Activated T-cell treated with anti-CD3 and anti-CD28 coated beads, Interleukin-2, amount 50 U/mL, for 72 hours (primary cell): ENCODE measurements around the gene HIPK4. TPM values are rescaled to one million over a fixed set of nuclear protein-coding genes. Genes with fewer than 3 reads are reported as not detected.

ENCODE experiments used
- ATAC-seq, 2 donors: fragments of 150-1000 bp; cut with Tn5 transposase; replicated peaks in 1 of 2; 2 replicates each; pipeline ENCODE4 v1.10.0; 2021; ENCODE audit warnings: moderate library complexity in 2 of 2, mild to moderate bottlenecking in 1 of 2
- DNase-seq, 2 donors: peaks; one replicate each; pipeline ENCODE4 v3.0.0; 2021 to 2022; ENCODE audit warnings: mixed read lengths in 1 of 2
- H3K27ac Mint-ChIP-seq: one replicate; pipeline ENCODE4 v1.8.0; 2022; ENCODE audit warnings: mild to moderate bottlenecking, moderate library complexity, mixed read lengths
- H3K27me3 Mint-ChIP-seq: one replicate; pipeline ENCODE4 v1.8.0; 2022; ENCODE audit warnings: low read depth, mixed read lengths
- H3K36me3 Mint-ChIP-seq, 2 donors: one replicate each; pipeline ENCODE4 v1.8.0; 2022; ENCODE audit warnings: mixed read lengths in 2 of 2, mild to moderate bottlenecking in 1 of 2; ENCODE audit not compliant: insufficient read depth in 2 of 2
- H3K4me1 Mint-ChIP-seq: one replicate; pipeline ENCODE4 v1.8.0; 2022; ENCODE audit warnings: low read depth, mixed read lengths
- H3K4me3 Mint-ChIP-seq, 2 donors: one replicate each; pipeline ENCODE4 v1.8.0; 2022; ENCODE audit warnings: mild to moderate bottlenecking in 2 of 2, mixed read lengths in 2 of 2, moderate library complexity in 2 of 2
- H3K9me3 Mint-ChIP-seq, 2 donors: one replicate each; pipeline ENCODE4 v1.8.0; 2022; ENCODE audit warnings: mixed read lengths in 2 of 2
- total RNA-seq, 2 donors: library from RNA; stranded (reverse); gene quantifications; one replicate each; pipeline ENCODE4 v1.2.3, GENCODE V29; 2022

HIPK4 gene
- total RNA-seq, 2 donors from 2014 or later: 0.12 TPM; not detected in 1

- Mint-ChIP-seq H3K9me3 (no peaks in the 10 kb centered on the region), H3K4me3 (no peak overlapping the region), H3K27me3 (no peaks in the 10 kb centered on the region), H3K27ac (no peak overlapping the region), H3K36me3 (no peaks in the 10 kb centered on the region), H3K4me1 (peaks cover 7% of the 10 kb centered on the region)
- no peak for ATAC-seq
- no peak for DNase-seq
These were observed 4.8 kb upstream of the HIPK4 start for GRCh38 chr19:40394816-40395210.

GRCh38 chr19:40393894-40394815, 4.2 kb upstream of the HIPK4 start:
- H3K4me1 Mint-ChIP-seq: peaks cover 3% of the 10 kb centered on the region
- no peaks in the 10 kb centered on the region for H3K27me3 Mint-ChIP-seq
- DNase-seq: no peak
- H3K4me3 Mint-ChIP-seq: no peak overlapping the region
- no peaks in the 10 kb centered on the region for H3K36me3 Mint-ChIP-seq
- H3K9me3 Mint-ChIP-seq: no peaks in the 10 kb centered on the region
- ATAC-seq: no peak
- no peak overlapping the region for H3K27ac Mint-ChIP-seq

- no peak for DNase-seq
- ATAC-seq: peak in 1 of 2 donors; percentile 22
- Mint-ChIP-seq H3K36me3 (no peaks in the 10 kb centered on the region), H3K27me3 (no peaks in the 10 kb centered on the region), H3K9me3 (no peaks in the 10 kb centered on the region), H3K4me3 (no peak overlapping the region), H3K27ac (no peak overlapping the region), H3K4me1 (no peaks in the 10 kb centered on the region)
These were observed 3.0 kb upstream of the HIPK4 start for GRCh38 chr19:40392894-40393517.

GRCh38 chr19:40392123-40392522, 2.1 kb upstream of the HIPK4 start:
- H3K27ac Mint-ChIP-seq: no peak overlapping the region
- H3K36me3 Mint-ChIP-seq: no peaks in the 10 kb centered on the region
- no peaks in the 10 kb centered on the region for H3K9me3 Mint-ChIP-seq

GRCh38 chr19:40389404-40390083, 437 bp downstream of the HIPK4 start:
- H3K27ac Mint-ChIP-seq: no peak overlapping the region
- H3K4me3 Mint-ChIP-seq: no peak overlapping the region
- no peaks in the 10 kb centered on the region for H3K36me3 Mint-ChIP-seq
- no peaks in the 10 kb centered on the region for H3K4me1 Mint-ChIP-seq
- H3K27me3 Mint-ChIP-seq: no peaks in the 10 kb centered on the region
- ATAC-seq (no peak), DNase-seq (no peak)
- H3K9me3 Mint-ChIP-seq: no peaks in the 10 kb centered on the region

More at GRCh38 chr19:40392123-40392522, 2.1 kb upstream of the HIPK4 start:
- Mint-ChIP-seq H3K4me3 (no peak overlapping the region), H3K4me1 (no peaks in the 10 kb centered on the region), H3K27me3 (no peaks in the 10 kb centered on the region)
- ATAC-seq (no peak), DNase-seq (no peak)

GRCh38 chr19:40388481-40388880, 1.5 kb downstream of the HIPK4 start:
- DNase-seq: no peak
- Mint-ChIP-seq H3K4me1 (no peaks in the 10 kb centered on the region), H3K36me3 (no peaks in the 10 kb centered on the region), H3K27ac (no peak overlapping the region), H3K9me3 (no peaks in the 10 kb centered on the region), H3K27me3 (no peaks in the 10 kb centered on the region), H3K4me3 (no peak overlapping the region)
- ATAC-seq: no peak

- no peaks in the 10 kb centered on the region for H3K9me3 Mint-ChIP-seq
- H3K36me3 Mint-ChIP-seq: no peaks in the 10 kb centered on the region
- no peaks in the 10 kb centered on the region for H3K4me1 Mint-ChIP-seq
- ATAC-seq: no peak
- H3K27me3 Mint-ChIP-seq: no peaks in the 10 kb centered on the region
- no peak for DNase-seq
- no peak overlapping the region for H3K4me3 Mint-ChIP-seq
- no peak overlapping the region for H3K27ac Mint-ChIP-seq
These were observed 2.8 kb downstream of the HIPK4 start for GRCh38 chr19:40387155-40387554.

- Mint-ChIP-seq H3K4me3 (no peak overlapping the region), H3K27ac (no peak overlapping the region), H3K36me3 (no peaks in the 10 kb centered on the region), H3K9me3 (no peaks in the 10 kb centered on the region), H3K27me3 (no peaks in the 10 kb centered on the region), H3K4me1 (no peaks in the 10 kb centered on the region)
- ATAC-seq (no peak), DNase-seq (no peak)
These were observed 6.2 kb downstream of the HIPK4 start for GRCh38 chr19:40383668-40384248.

- Mint-ChIP-seq H3K27ac (no peak overlapping the region), H3K27me3 (no peaks in the 10 kb centered on the region), H3K4me3 (no peak overlapping the region), H3K4me1 (no peaks in the 10 kb centered on the region), H3K9me3 (no peaks in the 10 kb centered on the region), H3K36me3 (no peaks in the 10 kb centered on the region)
- DNase-seq (no peak), ATAC-seq (no peak)
These were observed 8.7 kb downstream of the HIPK4 start for GRCh38 chr19:40381321-40381720.

- Mint-ChIP-seq H3K4me1 (no peaks in the 10 kb centered on the region), H3K27ac (no peak overlapping the region), H3K9me3 (no peaks in the 10 kb centered on the region), H3K4me3 (no peak overlapping the region), H3K27me3 (no peaks in the 10 kb centered on the region), H3K36me3 (no peaks in the 10 kb centered on the region)
- no peak for DNase-seq
- ATAC-seq: no peak
These were observed 9.6 kb downstream of the HIPK4 start for GRCh38 chr19:40380199-40381037.

GRCh38 chr19:40379446-40380198, 10.4 kb downstream of the HIPK4 start:
- DNase-seq: no peak
- no peaks in the 10 kb centered on the region for H3K27me3 Mint-ChIP-seq
- H3K4me3 Mint-ChIP-seq: no peak overlapping the region
- H3K36me3 Mint-ChIP-seq: no peaks in the 10 kb centered on the region
- ATAC-seq: no peak
- H3K4me1 Mint-ChIP-seq: no peaks in the 10 kb centered on the region
- no peak overlapping the region for H3K27ac Mint-ChIP-seq
- H3K9me3 Mint-ChIP-seq: no peaks in the 10 kb centered on the region

- Mint-ChIP-seq H3K36me3 (no peaks in the 10 kb centered on the region), H3K4me1 (no peaks in the 10 kb centered on the region), H3K27me3 (no peaks in the 10 kb centered on the region), H3K4me3 (no peak overlapping the region), H3K9me3 (no peaks in the 10 kb centered on the region), H3K27ac (no peak overlapping the region)
- no peak for DNase-seq
- no peak for ATAC-seq
These were observed 11.5 kb downstream of the HIPK4 start for GRCh38 chr19:40378509-40378908.
